ENCODE data around the gene ALG12. TPM values are rescaled to one million over a fixed set of nuclear protein-coding genes. Genes with fewer than 3 reads are reported as not detected.
A peak's percentile ranks its signal among the peaks of the same experiment; 100 is the strongest.

Gene ALG12
- total RNA-seq (ENCODE audit: unreplicated experiment) = 14.7 TPM
- long read RNA-seq, full-length matches to known transcripts = 14 of 19 reads
- long read RNA-seq, partial matches to known transcripts = 1 of 19 reads
- long read RNA-seq, other reads (novel, unspliced or antisense) = 4 of 19 reads

DNA sequence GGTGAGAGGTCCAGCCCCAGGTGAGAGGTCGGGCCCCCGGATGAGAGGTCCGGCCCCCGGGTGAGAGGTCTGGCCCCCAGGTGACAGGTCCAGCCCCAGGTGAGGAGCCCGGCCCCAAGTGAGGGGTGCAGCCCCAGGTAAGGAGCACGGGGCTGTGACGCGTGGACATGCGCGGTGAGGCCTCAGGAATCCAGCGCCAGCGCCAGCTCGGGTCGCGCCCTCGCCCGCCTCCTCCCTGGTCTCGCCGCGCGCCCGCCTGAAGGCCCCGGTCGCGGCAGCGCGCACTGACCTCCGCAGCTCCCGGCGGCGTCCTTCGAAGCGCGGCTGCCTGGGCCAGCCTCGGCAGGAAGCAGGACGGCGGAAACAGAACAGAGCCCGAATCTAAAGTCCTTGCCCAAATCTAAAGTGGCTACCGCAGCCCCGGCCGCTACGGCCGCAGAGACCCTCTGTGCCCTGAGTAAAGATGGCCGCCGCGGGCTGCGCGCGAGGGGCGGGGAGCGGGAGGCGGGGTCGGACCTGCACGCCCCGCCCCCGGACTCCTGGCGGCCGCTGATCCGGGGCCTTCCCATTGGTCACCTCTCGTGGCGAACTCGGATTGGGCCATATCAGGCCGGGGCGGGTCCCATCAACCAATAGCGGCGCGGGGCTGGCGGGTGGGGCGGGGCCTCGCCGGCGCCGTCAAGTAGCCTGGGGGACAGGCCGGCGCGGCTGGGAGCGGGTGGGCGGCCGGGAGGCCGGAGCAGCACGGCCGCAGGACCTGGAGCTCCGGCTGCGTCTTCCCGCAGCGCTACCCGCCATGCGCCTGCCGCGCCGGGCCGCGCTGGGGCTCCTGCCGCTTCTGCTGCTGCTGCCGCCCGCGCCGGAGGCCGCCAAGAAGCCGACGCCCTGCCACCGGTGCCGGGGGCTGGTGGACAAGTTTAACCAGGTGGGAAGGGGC is at the start of gene ALG12, which contains the start of gene CRELD2:
TSS of gene ALG12 (minus strand) at position 465 of the 937 bp plus-strand sequence. CDS start 4,673 bp downstream, outside the sequence.
TSS of gene CRELD2 (plus strand) at position 661 of the 937 bp plus-strand sequence. CDS start at position 797, 136 bp downstream.
- Mint-ChIP-seq H3K27me3 (ENCODE audit: unreplicated experiment) (peaks cover 5% of the 10 kb centered on the region), H3K36me3 (ENCODE audit: unreplicated experiment) (no peaks in the 10 kb centered on the region), H3K9me3 (ENCODE audit: unreplicated experiment) (peaks cover 7% of the 10 kb centered on the region), H3K4me3 (ENCODE audit: unreplicated experiment) (peak within 1 kb of the TSS; percentile 90), H3K27ac (ENCODE audit: unreplicated experiment) (peak within 1 kb of the TSS; percentile 64), H3K4me1 (ENCODE audit: low read depth, unreplicated experiment) (peaks cover 4% of the 10 kb centered on the region)
- TF ChIP-seq, protein P1, sequence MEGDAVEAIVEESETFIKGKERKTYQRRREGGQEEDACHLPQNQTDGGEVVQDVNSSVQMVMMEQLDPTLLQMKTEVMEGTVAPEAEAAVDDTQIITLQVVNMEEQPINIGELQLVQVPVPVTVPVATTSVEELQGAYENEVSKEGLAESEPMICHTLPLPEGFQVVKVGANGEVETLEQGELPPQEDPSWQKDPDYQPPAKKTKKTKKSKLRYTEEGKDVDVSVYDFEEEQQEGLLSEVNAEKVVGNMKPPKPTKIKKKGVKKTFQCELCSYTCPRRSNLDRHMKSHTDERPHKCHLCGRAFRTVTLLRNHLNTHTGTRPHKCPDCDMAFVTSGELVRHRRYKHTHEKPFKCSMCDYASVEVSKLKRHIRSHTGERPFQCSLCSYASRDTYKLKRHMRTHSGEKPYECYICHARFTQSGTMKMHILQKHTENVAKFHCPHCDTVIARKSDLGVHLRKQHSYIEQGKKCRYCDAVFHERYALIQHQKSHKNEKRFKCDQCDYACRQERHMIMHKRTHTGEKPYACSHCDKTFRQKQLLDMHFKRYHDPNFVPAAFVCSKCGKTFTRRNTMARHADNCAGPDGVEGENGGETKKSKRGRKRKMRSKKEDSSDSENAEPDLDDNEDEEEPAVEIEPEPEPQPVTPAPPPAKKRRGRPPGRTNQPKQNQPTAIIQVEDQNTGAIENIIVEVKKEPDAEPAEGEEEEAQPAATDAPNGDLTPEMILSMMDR (IDR thresholded peaks at IDR 0.05; ENCODE audit: partially characterized antibody, unreplicated experiment) = no peak
- DNase-seq = peak; percentile 99

DNA sequence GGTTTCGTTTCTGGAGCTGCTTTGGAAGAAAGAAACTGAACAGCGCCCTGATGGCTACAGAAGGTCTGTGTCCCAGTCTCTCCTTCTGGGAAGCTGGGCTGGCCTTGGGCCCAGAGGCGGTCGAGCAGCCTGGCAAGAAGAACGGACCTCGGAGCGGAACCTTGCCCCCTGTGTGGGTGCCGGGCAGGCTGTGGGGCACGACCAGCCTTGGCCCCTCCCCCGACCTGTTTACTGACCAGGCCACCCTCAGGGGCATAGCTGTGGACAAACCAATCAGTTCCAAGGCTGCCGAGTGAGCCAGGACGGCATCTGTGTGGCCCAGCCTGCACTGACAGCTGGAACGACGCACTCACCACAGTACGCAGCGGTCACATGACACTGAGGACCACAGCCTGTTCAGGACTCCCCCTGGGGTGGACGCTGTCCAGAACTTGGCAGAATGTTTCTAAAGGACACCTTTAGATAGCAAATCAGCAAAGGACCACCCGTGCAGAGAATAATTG is 49.5 kb upstream of the ALG12 start:
- H3K27me3 Mint-ChIP-seq (ENCODE audit: unreplicated experiment) = peaks cover 16% of the 10 kb centered on the region
- H3K36me3 Mint-ChIP-seq (ENCODE audit: unreplicated experiment) = no peaks in the 10 kb centered on the region
- TF ChIP-seq, protein P1 (IDR thresholded peaks at IDR 0.05; ENCODE audit: partially characterized antibody, unreplicated experiment) = no peak
- peak overlapping the region; percentile 93 for H3K27ac Mint-ChIP-seq (ENCODE audit: unreplicated experiment)
- peaks cover 6% of the 10 kb centered on the region for H3K9me3 Mint-ChIP-seq (ENCODE audit: unreplicated experiment)
- H3K4me1 Mint-ChIP-seq (ENCODE audit: low read depth, unreplicated experiment) = peaks cover 10% of the 10 kb centered on the region
- H3K4me3 Mint-ChIP-seq (ENCODE audit: unreplicated experiment) = peak overlapping the region; percentile 71
- DNase-seq = peak; percentile 76

DNA sequence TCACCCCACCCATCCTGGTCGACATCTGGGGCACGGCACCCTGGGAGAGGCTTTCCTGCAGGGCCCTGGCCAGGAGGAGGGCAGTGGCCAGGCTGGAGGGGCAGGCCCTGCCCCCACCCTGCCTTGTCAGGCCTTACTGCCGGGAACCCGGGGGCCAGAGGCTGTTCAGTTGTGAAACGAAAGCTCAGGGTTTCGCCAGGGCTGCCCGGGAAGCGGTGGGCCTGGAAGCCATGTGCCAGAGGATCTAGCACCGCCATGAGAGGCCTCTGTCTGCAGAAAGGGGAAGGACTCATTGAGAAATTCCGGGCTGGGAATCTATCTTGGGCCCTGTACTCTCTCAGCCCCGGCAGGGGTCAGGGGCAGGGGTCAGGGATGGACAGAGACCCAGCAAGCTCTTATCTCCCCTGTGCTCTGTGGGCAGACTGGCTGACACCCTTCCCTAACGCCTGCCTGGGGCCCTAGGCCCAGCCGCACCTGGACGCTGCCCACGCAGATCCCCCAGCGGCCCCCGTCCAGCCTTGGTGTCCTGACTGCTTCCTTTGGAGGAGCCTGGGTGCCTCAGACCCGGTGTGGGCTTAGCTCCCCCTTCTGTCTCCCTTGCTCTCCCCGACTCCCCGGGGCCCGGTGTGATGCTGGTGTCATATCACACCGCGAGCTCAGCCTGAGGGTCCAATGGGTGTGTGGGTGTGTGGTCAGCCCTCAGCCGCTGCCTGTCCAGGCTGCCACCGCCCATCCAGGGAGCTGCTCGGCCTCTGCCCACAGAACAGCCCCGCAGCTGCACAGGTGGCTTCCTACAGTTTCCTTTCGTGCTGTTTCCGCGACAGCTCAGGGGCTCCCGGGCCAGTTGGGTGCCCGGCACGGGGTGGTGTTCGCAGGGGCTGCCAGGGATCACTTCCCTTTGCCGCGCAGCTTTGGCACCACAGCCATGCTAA is 48.8 kb upstream of the ALG12 start:
- peak overlapping the region; percentile 93 for H3K27ac Mint-ChIP-seq (ENCODE audit: unreplicated experiment)
- peak; percentile 52 for DNase-seq
- no peak overlapping the region for H3K4me3 Mint-ChIP-seq (ENCODE audit: unreplicated experiment)
- TF ChIP-seq, protein P1 (IDR thresholded peaks at IDR 0.05; ENCODE audit: partially characterized antibody, unreplicated experiment) = no peak
- H3K27me3 Mint-ChIP-seq (ENCODE audit: unreplicated experiment) = peaks cover 16% of the 10 kb centered on the region
- no peaks in the 10 kb centered on the region for H3K36me3 Mint-ChIP-seq (ENCODE audit: unreplicated experiment)
- peaks cover 10% of the 10 kb centered on the region for H3K4me1 Mint-ChIP-seq (ENCODE audit: low read depth, unreplicated experiment)
- peaks cover 6% of the 10 kb centered on the region for H3K9me3 Mint-ChIP-seq (ENCODE audit: unreplicated experiment)

DNA sequence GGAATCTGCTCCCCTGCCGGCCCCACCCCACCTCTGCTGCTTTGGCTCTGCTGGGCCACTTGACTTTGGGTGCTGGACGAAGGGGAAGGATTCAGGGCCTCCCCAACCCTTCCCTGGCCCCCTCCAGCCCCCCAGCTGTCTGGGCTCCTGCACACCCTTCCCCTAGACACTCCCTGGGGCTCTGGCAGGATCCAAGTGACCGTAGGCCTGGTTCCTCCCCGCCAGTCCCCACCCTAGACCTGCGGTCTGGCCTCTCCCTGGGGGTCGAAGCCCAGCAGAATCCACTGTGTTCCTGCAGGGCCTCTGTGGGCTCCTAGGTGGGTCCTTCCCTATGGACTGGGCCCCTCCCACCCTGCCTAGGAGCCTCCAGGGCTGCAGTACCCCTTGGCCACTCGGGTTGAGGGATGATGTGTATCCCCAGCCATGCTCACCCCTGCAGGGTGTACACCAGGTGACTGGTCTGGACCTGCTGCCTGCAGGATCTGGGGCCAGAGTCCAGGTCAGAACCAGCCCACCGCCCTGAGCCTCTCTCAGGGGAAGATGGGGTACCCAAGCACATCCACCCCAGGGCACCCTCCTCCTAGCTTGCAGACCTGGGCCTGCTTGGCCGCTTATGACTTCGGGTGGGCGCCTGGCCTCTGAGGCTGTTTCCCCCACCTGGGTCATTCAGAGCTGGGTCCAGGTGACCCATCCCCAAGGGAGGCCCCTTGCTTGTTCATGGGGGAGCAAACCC is 48.0 kb upstream of the ALG12 start:
- no peak overlapping the region for H3K4me3 Mint-ChIP-seq (ENCODE audit: unreplicated experiment)
- no peak for DNase-seq
- TF ChIP-seq, protein P1 (IDR thresholded peaks at IDR 0.05; ENCODE audit: partially characterized antibody, unreplicated experiment) = no peak

More for the DNA sequence above, 48.0 kb upstream of the ALG12 start:
- H3K4me1 Mint-ChIP-seq (ENCODE audit: low read depth, unreplicated experiment) = peaks cover 10% of the 10 kb centered on the region
- H3K9me3 Mint-ChIP-seq (ENCODE audit: unreplicated experiment) = peaks cover 6% of the 10 kb centered on the region
- H3K36me3 Mint-ChIP-seq (ENCODE audit: unreplicated experiment) = no peaks in the 10 kb centered on the region
- peaks cover 16% of the 10 kb centered on the region for H3K27me3 Mint-ChIP-seq (ENCODE audit: unreplicated experiment)
- no peak overlapping the region for H3K27ac Mint-ChIP-seq (ENCODE audit: unreplicated experiment)
